ENCODE data around the gene HCK.

The HCK gene

GRCh38 chr20:32068174-32068573 lies 16.1 kb downstream of the HCK start:
- H3K27ac ChIP-seq (ENCODE audit: low read depth, low read length): no peak overlapping the region
- H3K27me3 ChIP-seq (ENCODE audit: control insufficient read depth in 1 of 2, insufficient read depth in 2 of 2, low read length in 2 of 2): peaks cover 0 to 4% of the 10 kb centered on the region in 2 donors
- no peak overlapping the region for H3K4me3 ChIP-seq (ENCODE audit: low read depth in 1 of 2, low read length in 2 of 2)

DNA sequence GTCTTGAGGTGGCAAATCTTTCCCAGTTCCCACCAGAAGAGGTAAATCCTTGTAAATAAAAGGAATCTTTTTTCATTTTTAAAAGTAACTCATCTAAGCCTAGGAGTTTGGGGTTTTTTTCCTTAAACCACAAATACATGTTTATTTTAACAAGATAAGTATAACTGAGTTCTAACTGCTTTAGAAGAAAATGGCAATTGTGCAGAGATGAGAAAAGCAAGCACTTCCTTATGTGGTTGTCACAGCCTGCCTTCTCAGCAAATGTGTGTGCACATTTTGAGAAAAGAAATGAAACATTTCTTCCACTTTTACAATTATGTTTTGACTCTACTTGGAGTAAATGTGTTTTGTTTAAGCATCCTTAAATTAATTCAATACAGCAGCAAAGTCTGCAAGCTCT lies 17.7 kb downstream of the HCK start:
- no peaks in the 10 kb centered on the region for H3K9me3 ChIP-seq (ENCODE audit: low read length)
- no peak overlapping the region for H3K27ac ChIP-seq (ENCODE audit: low read depth, low read length)
- H3K4me1 ChIP-seq (ENCODE audit: insufficient read depth, low read length): no peaks in the 10 kb centered on the region
- H3K9ac ChIP-seq (ENCODE audit: low read length): no peak overlapping the region
- no peaks in the 10 kb centered on the region for H3K36me3 ChIP-seq (ENCODE audit: insufficient read depth, low read length)
- no peak overlapping the region for H3K4me3 ChIP-seq (ENCODE audit: low read depth in 1 of 2, low read length in 2 of 2)
- peaks cover 0 to 4% of the 10 kb centered on the region in 2 donors for H3K27me3 ChIP-seq (ENCODE audit: control insufficient read depth in 1 of 2, insufficient read depth in 2 of 2, low read length in 2 of 2)

More at GRCh38 chr20:32068174-32068573, 16.1 kb downstream of the HCK start:
- no peaks in the 10 kb centered on the region for H3K4me1 ChIP-seq (ENCODE audit: insufficient read depth, low read length)
- no peaks in the 10 kb centered on the region for H3K36me3 ChIP-seq (ENCODE audit: insufficient read depth, low read length)
- H3K9me3 ChIP-seq (ENCODE audit: low read length): no peaks in the 10 kb centered on the region
- H3K9ac ChIP-seq (ENCODE audit: low read length): no peak overlapping the region

GRCh38 chr20:32070282-32070681 lies 18.2 kb downstream of the HCK start:
- no peaks in the 10 kb centered on the region for H3K36me3 ChIP-seq (ENCODE audit: insufficient read depth, low read length)
- H3K27me3 ChIP-seq (ENCODE audit: control insufficient read depth in 1 of 2, insufficient read depth in 2 of 2, low read length in 2 of 2): peaks cover 0 to 4% of the 10 kb centered on the region in 2 donors
- no peaks in the 10 kb centered on the region for H3K4me1 ChIP-seq (ENCODE audit: insufficient read depth, low read length)
- H3K27ac ChIP-seq (ENCODE audit: low read depth, low read length): no peak overlapping the region
- no peak overlapping the region for H3K9ac ChIP-seq (ENCODE audit: low read length)
- H3K9me3 ChIP-seq (ENCODE audit: low read length): no peaks in the 10 kb centered on the region
- H3K4me3 ChIP-seq (ENCODE audit: low read depth in 1 of 2, low read length in 2 of 2): no peak overlapping the region

GRCh38 chr20:32070690-32071213 lies 18.7 kb downstream of the HCK start:
- H3K9ac ChIP-seq (ENCODE audit: low read length): no peak overlapping the region
- no peak overlapping the region for H3K27ac ChIP-seq (ENCODE audit: low read depth, low read length)
- no peak overlapping the region for H3K4me3 ChIP-seq (ENCODE audit: low read depth in 1 of 2, low read length in 2 of 2)
- no peaks in the 10 kb centered on the region for H3K9me3 ChIP-seq (ENCODE audit: low read length)
- no peaks in the 10 kb centered on the region for H3K36me3 ChIP-seq (ENCODE audit: insufficient read depth, low read length)
- H3K27me3 ChIP-seq (ENCODE audit: control insufficient read depth in 1 of 2, insufficient read depth in 2 of 2, low read length in 2 of 2): peaks cover 0 to 4% of the 10 kb centered on the region in 2 donors
- no peaks in the 10 kb centered on the region for H3K4me1 ChIP-seq (ENCODE audit: insufficient read depth, low read length)

DNA sequence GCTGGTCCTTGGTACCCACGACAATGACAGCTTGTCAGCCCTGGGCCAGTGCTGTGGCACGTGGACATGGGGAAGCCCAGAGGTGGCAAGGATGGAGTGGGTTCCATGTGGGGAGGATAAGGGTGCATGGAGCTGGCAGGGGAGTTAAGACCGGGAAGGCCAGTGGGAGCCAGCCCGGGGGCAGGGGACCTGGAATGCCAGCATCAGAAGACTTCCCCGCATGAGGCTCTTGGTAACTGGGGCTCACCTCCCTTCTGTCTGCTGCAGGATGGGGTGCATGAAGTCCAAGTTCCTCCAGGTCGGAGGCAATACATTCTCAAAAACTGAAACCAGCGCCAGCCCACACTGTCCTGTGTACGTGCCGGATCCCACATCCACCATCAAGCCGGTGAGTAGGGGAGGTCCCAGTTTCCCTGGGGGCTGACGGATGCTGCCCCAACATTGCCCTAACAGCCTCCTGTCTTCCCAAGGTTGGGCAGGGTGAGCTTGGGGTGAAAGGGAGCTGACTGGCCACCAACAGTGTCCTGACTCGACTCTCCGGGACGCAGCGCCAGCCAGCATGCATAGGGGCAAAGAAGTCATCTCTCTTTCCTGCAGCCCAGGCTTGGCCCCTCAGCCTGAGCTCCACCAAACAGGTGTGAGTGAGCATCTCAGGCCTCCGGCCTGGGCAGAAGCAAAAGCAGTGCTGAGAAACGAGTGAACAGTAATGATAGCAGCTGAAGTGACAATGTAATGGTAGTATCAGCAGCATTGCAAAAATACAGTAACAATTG lies 19.5 kb downstream of the HCK start:
- Histone ChIP-seq H3K4me3 (ENCODE audit: low read depth in 1 of 2, low read length in 2 of 2) (no peak overlapping the region), H3K27me3 (ENCODE audit: control insufficient read depth in 1 of 2, insufficient read depth in 2 of 2, low read length in 2 of 2) (peaks cover 0 to 4% of the 10 kb centered on the region in 2 donors), H3K9ac (ENCODE audit: low read length) (no peak overlapping the region), H3K36me3 (ENCODE audit: insufficient read depth, low read length) (no peaks in the 10 kb centered on the region), H3K27ac (ENCODE audit: low read depth, low read length) (no peak overlapping the region), H3K9me3 (ENCODE audit: low read length) (no peaks in the 10 kb centered on the region), H3K4me1 (ENCODE audit: insufficient read depth, low read length) (no peaks in the 10 kb centered on the region)

- Histone ChIP-seq H3K4me3 (ENCODE audit: low read depth in 1 of 2, low read length in 2 of 2) (no peak overlapping the region), H3K9ac (ENCODE audit: low read length) (no peak overlapping the region), H3K4me1 (ENCODE audit: insufficient read depth, low read length) (no peaks in the 10 kb centered on the region), H3K27me3 (ENCODE audit: control insufficient read depth in 1 of 2, insufficient read depth in 2 of 2, low read length in 2 of 2) (peaks cover 0 to 4% of the 10 kb centered on the region in 2 donors), H3K9me3 (ENCODE audit: low read length) (no peaks in the 10 kb centered on the region), H3K36me3 (ENCODE audit: insufficient read depth, low read length) (no peaks in the 10 kb centered on the region), H3K27ac (ENCODE audit: low read depth, low read length) (no peak overlapping the region)
Measured at GRCh38 chr20:32072168-32072750, 20.2 kb downstream of the HCK start.

DNA sequence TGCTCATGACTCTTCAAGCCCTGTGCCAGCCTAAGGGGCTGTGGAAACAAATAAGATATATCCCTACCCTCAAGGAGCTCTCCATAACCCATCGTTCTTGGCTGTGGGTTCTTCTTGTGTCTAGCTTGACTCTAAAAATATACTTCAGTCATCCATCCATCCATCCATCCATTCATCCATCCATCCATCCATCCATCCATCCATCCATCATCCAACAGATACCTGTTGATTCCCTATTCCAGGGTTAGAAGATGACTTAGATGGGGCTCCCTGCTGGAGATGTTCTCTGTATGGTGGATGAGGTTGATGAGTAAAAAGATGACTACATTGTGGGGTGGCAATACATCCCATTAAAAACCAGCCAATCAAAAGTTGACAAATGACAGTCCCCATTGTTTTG lies 23.5 kb downstream of the HCK start:
- Histone ChIP-seq H3K4me1 (ENCODE audit: insufficient read depth, low read length) (no peaks in the 10 kb centered on the region), H3K36me3 (ENCODE audit: insufficient read depth, low read length) (no peaks in the 10 kb centered on the region), H3K9me3 (ENCODE audit: low read length) (no peaks in the 10 kb centered on the region), H3K27ac (ENCODE audit: low read depth, low read length) (no peak overlapping the region), H3K4me3 (ENCODE audit: low read depth in 1 of 2, low read length in 2 of 2) (no peak overlapping the region), H3K27me3 (ENCODE audit: control insufficient read depth in 1 of 2, insufficient read depth in 2 of 2, low read length in 2 of 2) (peaks cover 0 to 4% of the 10 kb centered on the region in 2 donors), H3K9ac (ENCODE audit: low read length) (no peak overlapping the region)

DNA sequence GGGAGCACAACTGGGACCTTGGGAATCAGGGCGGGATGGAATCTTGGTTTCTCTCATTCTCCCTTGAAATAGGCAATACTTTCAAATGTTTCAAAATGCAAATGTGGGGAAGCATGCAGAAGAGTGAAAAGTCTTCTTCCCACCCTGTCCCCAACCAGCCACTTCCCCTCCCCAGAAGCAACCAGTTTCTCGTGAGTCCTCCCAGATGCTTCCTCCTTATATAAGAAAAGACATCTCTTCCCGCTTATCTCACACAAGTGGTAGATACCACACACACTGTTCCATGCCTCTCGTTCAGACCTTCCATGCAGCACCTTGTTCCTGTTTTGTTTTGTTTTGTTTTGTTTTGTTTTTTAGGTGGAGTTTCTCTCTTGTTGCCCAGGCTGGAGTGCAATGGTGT lies 25.1 kb downstream of the HCK start:
- Histone ChIP-seq H3K27ac (ENCODE audit: low read depth, low read length) (no peak overlapping the region), H3K4me3 (ENCODE audit: low read depth in 1 of 2, low read length in 2 of 2) (no peak overlapping the region), H3K36me3 (ENCODE audit: insufficient read depth, low read length) (no peaks in the 10 kb centered on the region), H3K27me3 (ENCODE audit: control insufficient read depth in 1 of 2, insufficient read depth in 2 of 2, low read length in 2 of 2) (no peaks in the 10 kb centered on the region), H3K9ac (ENCODE audit: low read length) (no peak overlapping the region), H3K4me1 (ENCODE audit: insufficient read depth, low read length) (no peaks in the 10 kb centered on the region), H3K9me3 (ENCODE audit: low read length) (no peaks in the 10 kb centered on the region)

- H3K27me3 ChIP-seq (ENCODE audit: control insufficient read depth in 1 of 2, insufficient read depth in 2 of 2, low read length in 2 of 2): no peaks in the 10 kb centered on the region
- H3K9ac ChIP-seq (ENCODE audit: low read length): no peak overlapping the region
- H3K36me3 ChIP-seq (ENCODE audit: insufficient read depth, low read length): no peaks in the 10 kb centered on the region
- no peaks in the 10 kb centered on the region for H3K9me3 ChIP-seq (ENCODE audit: low read length)
- H3K27ac ChIP-seq (ENCODE audit: low read depth, low read length): no peak overlapping the region
- H3K4me3 ChIP-seq (ENCODE audit: low read depth in 1 of 2, low read length in 2 of 2): no peak overlapping the region
- H3K4me1 ChIP-seq (ENCODE audit: insufficient read depth, low read length): no peaks in the 10 kb centered on the region
Measured at GRCh38 chr20:32078322-32078721, 26.3 kb downstream of the HCK start.

DNA sequence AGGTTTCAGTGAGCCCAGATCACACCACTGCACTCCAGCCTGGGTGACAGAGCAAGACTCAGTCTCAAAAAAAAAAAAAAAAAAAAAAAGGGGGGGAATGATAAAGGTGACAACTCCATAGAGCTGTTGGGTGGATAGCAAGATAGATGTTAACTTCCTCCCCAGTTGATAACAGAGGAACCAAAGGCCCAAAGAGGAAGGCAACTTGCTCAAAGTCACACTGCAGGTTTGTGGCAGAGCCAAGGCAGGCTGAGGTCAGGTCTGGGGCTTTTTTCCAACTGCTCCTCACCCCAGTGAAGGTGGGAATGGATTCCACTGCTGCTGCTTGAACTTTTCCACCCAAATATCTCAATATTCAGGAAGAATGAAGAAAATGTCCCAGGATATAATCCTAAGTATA lies 26.7 kb downstream of the HCK start:
- H3K36me3 ChIP-seq (ENCODE audit: insufficient read depth, low read length): no peaks in the 10 kb centered on the region
- no peaks in the 10 kb centered on the region for H3K9me3 ChIP-seq (ENCODE audit: low read length)
- H3K4me3 ChIP-seq (ENCODE audit: low read depth in 1 of 2, low read length in 2 of 2): no peak overlapping the region
- no peak overlapping the region for H3K9ac ChIP-seq (ENCODE audit: low read length)
- H3K4me1 ChIP-seq (ENCODE audit: insufficient read depth, low read length): no peaks in the 10 kb centered on the region
- no peak overlapping the region for H3K27ac ChIP-seq (ENCODE audit: low read depth, low read length)
- no peaks in the 10 kb centered on the region for H3K27me3 ChIP-seq (ENCODE audit: control insufficient read depth in 1 of 2, insufficient read depth in 2 of 2, low read length in 2 of 2)

GRCh38 chr20:32079655-32080109 lies 27.6 kb downstream of the HCK start:
- Histone ChIP-seq H3K9me3 (ENCODE audit: low read length) (no peaks in the 10 kb centered on the region), H3K4me1 (ENCODE audit: insufficient read depth, low read length) (no peaks in the 10 kb centered on the region), H3K4me3 (ENCODE audit: low read depth in 1 of 2, low read length in 2 of 2) (no peak overlapping the region), H3K27ac (ENCODE audit: low read depth, low read length) (no peak overlapping the region), H3K9ac (ENCODE audit: low read length) (no peak overlapping the region), H3K36me3 (ENCODE audit: insufficient read depth, low read length) (no peaks in the 10 kb centered on the region), H3K27me3 (ENCODE audit: control insufficient read depth in 1 of 2, insufficient read depth in 2 of 2, low read length in 2 of 2) (no peaks in the 10 kb centered on the region)
